ENCODE data around the gene S100A1.
A peak's percentile ranks its signal among the peaks of the same experiment; 100 is the strongest.
"Not testable (repeated sequence)": the region's sequence is repeated elsewhere in the genome, so short reads cannot be mapped to it uniquely, and the experiment has no call there.

S100A1 gene

GRCh38 chr1:153658400-153659174 lies 30.4 kb downstream of the S100A1 start, which contains the start of gene SNAPIN:
Gene SNAPIN, plus strand, starts transcription at chr1:153658703. Its CDS starts 41 bp downstream, at chr1:153658744.
- peak; percentile 88 for DNase-seq

DNA sequence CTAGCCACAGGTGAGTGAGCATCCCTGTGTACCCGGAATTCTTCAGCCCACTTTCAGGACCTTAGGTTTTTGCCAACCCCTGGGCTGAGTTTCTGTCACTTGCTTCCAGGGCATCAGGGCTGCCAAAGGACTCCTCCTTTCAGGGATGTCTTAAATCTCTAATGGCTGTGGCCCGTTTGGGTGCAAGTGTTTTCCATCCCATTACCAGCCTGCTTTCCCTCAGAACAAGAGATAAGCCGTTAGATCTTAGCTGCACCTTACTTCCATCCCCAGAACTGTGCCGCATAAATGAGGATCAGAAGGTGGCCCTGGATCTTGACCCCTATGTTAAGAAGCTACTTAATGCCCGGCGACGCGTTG lies 30.9 kb downstream of the S100A1 start:
- no peak for DNase-seq

- DNase-seq, result no peak
These were observed 31.4 kb downstream of the S100A1 start for GRCh38 chr1:153659656-153660055.

DNA sequence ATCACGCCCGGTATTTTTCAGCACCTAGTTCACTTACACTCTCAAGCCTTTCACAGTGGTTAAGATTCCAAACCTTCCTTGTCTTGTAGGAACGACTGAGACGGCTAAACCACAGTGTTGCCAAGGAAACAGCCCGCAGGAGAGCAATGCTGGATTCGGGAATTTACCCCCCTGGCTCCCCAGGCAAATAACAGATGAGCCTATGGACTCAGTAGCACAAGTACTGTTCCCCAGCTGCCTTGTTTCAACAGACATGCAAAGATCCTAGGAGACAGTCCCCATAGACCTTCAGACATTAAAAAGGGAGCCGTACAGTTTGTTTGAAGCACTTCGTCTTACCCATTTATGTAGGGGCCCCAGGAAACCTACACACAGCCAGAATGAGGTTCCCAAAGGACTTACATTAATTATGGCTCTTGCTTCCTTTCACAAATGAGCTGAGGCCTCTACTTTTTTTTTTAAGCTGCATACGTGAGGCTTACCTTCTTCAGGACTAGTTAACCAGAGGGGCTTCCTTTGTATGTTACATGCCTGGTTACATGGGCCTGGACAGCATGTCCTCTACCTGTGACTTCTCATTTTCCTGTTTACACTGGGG lies 33.0 kb downstream of the S100A1 start:
- DNase-seq, result no peak

DNA sequence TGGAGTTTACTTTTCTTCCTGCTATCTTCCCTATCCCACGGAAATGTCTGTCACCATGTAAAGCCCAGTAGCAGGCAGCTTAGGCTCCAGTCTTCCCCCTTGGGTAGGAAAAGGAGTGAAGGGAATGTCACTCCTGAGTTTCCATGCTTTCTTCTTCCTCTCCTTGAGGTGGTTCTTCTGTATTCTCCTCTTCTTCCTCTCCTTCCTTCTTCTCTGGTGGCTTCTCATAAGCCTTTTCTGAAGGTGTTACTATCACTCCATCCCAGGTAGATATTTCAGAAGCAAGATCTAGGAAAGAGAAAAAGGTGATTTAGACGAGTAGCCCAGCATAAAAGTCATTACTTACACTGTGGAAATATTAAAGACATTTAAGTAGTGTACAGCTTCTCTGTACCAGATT lies 34.0 kb downstream of the S100A1 start:
- no peak for DNase-seq

DNA sequence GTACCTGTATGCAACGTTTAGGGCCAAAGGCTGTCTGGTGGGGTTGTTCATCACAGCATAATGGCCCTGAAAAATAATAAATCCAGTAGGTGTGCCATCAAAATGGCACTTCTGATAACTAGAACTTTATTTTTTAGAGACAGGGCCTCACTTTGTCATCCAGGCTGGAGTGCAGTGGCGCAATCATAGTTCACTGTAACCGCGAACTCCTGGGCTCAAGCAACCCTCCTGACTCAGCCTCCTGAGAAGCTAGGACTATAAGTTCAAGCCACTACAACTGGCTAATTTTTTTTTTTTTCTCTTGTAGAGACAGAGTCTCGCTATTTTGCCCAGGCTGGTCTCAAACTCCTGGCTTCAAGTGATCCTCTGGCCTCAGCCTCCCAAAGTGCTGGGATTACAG lies 35.0 kb downstream of the S100A1 start:
- no peak for DNase-seq

DNA sequence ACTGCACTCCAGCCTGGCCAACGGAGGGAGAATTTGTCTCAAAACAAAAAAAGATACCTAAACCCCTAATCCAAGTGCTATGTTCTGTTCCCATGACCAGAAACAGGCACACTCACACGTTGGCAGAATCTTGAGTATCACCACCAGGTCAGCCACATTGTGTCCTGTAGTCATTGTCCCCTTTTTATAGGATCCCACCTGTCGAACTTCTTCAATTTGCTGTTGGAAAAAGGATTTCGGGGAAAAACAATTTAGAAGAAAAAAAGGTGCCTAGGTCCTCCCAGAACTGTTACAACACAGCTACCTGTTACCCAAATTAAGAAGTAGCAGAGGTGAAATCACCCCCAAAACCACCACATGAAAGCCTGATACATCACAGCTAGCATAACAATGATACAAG lies 39.2 kb downstream of the S100A1 start:
- DNase-seq, result no peak

DNA sequence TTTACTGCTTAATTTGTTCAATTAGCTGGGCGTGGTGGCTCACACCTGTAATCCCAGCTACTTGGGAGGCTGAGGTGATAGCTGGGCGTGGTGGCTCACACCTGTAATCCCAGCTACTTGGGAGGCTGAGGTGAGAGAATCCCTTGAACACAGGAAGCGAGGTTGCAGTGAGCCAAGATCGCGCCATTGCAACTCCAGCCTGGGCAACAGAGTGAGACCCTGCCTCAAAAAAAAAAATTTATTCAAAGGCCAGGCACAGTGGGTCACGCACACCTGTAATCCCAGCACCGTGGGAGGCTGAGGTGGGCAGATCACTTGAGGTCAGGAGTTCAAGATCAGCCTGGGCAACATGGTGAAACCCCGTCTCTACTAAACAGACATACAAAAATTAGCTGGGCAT lies 40.4 kb downstream of the S100A1 start:
- DNase-seq, result not testable (repeated sequence)

DNA sequence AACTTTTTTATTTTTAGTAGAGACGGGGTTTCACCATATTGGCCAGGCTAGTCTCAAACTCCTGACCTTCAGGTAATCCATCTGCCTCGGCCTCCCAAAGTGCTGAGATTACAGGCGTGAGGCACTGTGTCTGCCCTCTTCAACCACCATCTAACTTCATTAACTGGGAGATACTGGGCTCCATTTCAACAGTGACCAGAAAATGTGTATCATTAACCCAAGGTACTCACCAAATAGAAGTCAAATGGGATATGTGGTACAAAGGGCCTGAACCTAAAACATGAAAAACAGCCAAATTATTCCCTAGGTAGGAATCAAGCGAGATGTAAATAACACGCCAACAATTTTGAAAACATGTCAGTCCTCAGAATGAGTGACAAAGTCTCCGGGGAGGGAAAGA lies 41.4 kb downstream of the S100A1 start:
- no peak for DNase-seq

- no peak for DNase-seq
These were observed 42.1 kb downstream of the S100A1 start for GRCh38 chr1:153670257-153670858.

DNA sequence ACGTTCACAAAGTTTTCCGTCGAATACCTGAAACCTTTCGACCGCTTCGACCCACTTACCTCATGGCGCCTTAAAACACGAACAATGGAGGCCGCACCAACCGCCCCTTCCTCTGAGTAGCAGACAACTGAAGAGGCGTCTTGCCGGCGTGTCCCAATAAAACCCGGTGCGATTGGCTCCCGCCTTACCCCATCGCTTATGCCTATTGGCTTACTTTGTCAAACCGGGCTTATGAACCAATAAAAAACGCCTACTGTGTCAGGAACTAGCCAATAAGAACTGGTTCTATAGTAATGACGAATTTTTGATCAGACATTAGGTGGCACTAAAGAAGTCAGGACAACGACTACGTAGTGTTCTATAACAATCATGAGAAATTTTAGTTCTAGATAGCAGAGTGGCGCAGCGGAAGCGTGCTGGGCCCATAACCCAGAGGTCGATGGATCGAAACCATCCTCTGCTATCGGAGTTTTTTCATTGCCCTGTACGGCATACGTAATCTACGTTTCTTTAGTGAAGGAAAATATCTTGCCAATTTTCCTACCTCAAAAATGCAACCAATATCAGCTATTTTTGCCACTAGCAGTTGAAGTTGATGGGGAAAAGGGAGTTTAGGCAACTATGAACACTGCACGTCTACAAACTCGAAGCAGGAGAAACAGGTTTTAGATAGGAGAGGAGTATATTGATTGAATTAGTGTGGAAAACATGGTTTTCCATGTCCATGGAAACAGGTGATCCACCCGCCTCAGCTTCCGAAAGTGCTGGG lies 42.8 kb downstream of the S100A1 start, which contains the start of gene ILF2:
ILF2 (minus strand) TSS at position 135 of the 769 bp plus-strand sequence; CDS start at position 64, 71 bp downstream.
- peak; percentile 99 for DNase-seq

- DNase-seq, result peak; percentile 60
These were observed 43.6 kb downstream of the S100A1 start for GRCh38 chr1:153671628-153672353.

- no peak for DNase-seq
These were observed 45.3 kb downstream of the S100A1 start for GRCh38 chr1:153673511-153673910.

GRCh38 chr1:153677718-153678518 lies 49.7 kb downstream of the S100A1 start:
- peak; percentile 44 for DNase-seq

GRCh38 chr1:153678519-153679336 lies 50.5 kb downstream of the S100A1 start, which contains the start of gene NPR1:
Gene NPR1, plus strand, starts transcription at chr1:153678688. Its CDS starts 421 bp downstream, at chr1:153679109.
- no peak for DNase-seq

DNA sequence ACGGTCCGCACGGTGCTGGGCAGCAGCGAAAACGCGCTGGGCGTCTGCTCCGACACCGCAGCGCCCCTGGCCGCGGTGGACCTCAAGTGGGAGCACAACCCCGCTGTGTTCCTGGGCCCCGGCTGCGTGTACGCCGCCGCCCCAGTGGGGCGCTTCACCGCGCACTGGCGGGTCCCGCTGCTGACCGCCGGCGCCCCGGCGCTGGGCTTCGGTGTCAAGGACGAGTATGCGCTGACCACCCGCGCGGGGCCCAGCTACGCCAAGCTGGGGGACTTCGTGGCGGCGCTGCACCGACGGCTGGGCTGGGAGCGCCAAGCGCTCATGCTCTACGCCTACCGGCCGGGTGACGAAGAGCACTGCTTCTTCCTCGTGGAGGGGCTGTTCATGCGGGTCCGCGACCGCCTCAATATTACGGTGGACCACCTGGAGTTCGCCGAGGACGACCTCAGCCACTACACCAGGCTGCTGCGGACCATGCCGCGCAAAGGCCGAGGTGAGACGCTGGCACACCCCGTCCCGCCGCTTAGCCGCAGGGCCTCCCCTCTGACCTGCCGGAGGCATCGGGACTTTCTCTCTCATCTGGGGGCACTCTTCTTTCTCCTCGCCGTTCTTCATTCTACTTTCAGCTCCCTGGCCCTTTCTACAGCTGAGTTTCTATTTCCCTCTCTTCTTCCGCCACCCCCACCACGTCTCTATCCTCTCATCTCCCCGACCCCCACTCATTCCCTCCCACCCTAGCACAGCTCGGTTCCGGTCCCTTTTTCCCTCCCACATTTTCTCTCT lies 51.3 kb downstream of the S100A1 start:
- no peak for DNase-seq

GRCh38 chr1:153680120-153680403 lies 51.8 kb downstream of the S100A1 start:
- no peak for DNase-seq
